ENCODE results near the gene GTF2A2.
A peak's percentile ranks its signal among the peaks of the same experiment; 100 is the strongest.
"Not testable (repeated sequence)": the region's sequence is repeated elsewhere in the genome, so short reads cannot be mapped to it uniquely, and the experiment has no call there.

Gene GTF2A2, protein sequence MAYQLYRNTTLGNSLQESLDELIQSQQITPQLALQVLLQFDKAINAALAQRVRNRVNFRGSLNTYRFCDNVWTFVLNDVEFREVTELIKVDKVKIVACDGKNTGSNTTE

DNA sequence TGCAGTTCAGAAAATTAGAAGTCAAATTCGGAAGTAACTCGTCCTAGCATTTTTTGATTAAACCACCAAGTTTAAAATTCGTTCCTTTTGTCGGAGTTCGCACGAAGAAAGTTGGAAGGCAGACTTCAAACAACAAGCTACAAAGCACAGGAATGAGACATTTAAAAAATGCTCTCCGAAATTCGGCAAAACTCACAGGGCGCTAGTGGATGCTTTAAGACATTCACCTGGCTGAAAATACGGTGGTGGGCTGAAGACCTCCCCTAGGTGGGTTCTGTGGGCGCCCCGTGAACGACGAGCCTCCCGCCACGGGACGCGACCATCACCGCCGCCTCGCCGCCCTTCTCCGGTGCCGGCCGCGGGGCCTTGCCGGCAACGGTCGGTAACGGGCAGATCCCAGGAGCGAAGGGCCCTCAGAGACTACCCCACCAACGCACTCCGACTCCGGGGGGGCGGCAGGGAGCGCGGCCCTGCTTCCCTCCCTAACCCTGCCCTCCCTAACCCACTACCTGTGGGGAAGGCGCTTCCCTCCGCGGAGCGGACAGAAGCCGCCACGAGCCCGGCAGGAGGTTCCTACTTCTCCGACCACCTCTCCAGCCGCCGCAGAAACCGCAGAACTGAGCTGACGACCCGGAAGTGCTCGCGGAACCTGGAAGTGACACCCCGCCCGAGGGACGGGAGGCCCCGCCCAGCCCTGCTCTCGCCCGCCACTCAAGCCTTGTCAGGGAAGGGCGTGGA lies at the start of gene GTF2A2:
Gene GTF2A2 (minus strand): TSS at position 619 of the 738 bp plus-strand sequence. CDS start 5,238 bp downstream, outside the sequence.
- peak; percentile 80 to 90 for DNase-seq (ENCODE audit: low read depth in 1 of 2, low spot score in 1 of 2)

DNA sequence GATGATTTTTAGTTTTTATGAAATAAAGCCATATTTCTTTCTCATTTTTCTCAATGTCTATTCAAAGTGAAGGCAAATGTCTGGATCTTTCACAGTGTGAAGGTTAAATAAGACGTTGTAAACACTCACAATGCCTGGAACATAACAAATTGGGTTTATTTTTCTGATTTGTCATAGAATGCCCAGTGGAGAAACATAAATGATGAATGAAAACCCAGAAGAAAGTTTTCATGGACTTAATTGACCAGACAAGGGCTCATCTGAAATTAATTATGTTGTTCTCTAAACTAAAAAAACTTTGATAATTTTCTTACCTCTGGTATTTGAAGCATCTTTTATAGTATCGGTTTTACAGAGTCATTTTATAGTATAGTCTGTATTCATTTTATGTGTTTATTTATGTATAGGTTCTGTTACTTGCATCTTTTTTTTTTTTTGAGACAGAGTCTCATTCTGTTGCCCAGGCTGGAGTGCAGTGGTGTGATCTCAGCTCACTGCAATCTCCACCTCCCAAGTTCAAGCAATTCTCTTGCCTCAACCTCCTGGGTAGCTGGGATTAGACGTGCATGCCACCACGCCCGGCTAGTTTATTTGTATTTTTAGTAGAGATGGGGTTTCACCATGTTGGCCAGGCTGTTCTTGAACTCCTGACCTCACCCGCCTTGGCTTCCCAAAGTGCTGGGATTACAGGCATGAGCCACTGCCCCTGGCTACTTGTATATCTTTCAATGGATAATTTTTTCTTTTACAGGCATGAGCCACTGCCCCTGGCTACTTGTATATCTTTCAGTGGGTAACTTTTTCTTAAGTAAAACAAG lies 46.9 kb upstream of the GTF2A2 start:
- no peak for DNase-seq (ENCODE audit: low read depth in 1 of 2, low spot score in 1 of 2)

DNA sequence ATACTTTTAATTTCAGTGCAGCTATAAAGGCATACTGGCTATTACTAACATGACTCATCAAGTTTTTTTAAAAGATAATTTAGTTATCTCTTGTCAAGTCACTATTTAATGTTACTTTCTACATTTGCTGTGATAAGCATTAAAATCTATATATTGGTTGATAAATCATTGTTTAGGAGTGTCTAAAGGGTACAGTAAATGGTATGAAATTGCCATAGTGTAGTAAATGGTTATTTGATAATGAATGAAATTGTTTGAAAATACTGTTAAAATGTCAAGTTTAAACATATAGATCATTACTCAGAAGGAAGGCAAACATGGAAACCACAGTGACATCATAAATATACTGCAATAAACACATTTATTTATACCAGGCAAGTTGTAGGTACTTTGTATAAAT lies 45.0 kb upstream of the GTF2A2 start:
- no peak for DNase-seq (ENCODE audit: low read depth in 1 of 2, low spot score in 1 of 2)

DNA sequence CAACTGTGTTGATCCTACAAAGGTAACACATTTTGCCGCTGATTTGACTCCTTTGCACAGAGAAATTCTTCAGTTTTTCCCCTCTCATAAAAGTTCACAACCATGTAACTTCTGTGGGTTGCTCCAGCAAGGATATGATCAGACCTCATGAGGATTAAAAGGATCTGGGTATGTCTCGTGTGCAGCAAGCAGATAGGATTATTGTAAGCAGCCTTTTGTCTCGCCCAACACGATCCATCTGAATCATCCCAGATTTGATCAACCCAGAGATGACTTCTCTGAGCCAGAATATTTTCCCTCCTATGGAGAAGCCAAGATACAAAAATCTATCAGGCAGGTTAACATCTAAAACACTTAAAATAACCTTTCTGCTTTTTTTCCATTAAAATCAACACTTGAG lies 44.6 kb upstream of the GTF2A2 start:
- no peak for DNase-seq (ENCODE audit: low read depth in 1 of 2, low spot score in 1 of 2)

DNA sequence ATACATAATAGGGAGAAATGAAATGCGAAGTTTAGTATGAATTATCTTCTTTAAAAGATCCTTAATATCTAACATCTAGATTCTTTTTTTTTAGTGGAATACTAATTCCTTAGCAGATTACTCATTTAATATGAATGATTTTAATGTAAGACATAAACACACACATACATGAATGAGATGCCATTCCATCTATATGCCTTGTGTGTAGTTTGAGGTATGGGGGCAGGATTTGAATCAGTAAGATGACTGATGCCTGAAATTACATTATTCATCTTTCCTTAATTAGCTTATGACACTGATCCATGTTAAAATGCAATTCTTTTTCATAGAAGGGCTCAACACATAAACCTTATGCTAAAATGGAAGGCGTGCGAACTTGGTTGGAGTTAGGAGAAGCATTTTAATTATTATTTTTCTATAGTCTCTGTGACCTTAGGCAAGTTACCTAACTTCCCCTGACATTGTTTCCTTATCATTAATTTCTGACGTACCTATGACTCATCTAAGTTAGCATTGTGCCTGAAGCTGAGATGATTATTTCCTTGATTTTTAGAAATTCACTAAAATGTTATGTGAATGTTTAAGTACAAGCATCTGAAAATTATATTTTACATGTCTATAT lies 42.6 kb upstream of the GTF2A2 start:
- no peak for DNase-seq (ENCODE audit: low read depth in 1 of 2, low spot score in 1 of 2)

DNA sequence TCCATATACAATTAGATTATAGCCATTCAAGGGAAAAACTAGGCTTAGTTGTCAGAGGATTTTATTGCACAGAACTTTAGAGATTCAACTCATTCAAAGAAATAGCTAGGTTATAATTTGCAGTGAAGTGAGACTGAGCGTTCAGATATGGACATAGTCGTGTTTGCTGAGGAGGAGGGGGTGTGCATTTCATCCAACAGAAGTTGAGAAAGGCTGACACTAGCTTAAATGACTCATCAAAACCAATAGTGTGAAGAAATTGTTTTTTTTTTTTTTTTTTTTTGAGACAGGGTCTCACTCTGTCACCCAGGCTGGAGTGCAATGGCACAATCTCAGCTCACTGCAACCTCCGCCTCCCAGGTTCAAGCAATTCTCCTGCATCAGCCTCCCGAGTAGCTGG lies 40.8 kb upstream of the GTF2A2 start:
- DNase-seq (ENCODE audit: low read depth in 1 of 2, low spot score in 1 of 2): not testable (repeated sequence)

DNA sequence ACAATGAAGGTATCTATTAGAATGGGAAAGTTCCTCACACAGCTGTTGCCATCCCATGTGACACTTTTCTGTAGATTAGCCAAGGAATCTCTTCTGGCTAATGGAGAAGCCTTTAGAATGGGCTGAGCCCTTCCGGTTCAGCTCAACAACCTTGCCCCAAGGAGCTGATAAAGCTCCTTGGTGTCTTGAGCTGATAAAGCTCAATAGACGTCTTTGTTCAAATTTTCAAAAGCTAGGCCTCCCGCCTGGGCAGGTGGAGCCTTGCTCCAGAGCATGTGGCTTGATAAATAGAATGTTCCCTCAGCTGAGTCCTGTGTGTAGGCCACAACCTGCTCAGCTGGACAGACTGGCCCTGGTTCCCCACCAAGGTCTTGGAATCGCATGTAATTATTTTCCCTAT lies 39.0 kb upstream of the GTF2A2 start:
- no peak for DNase-seq (ENCODE audit: low read depth in 1 of 2, low spot score in 1 of 2)

DNA sequence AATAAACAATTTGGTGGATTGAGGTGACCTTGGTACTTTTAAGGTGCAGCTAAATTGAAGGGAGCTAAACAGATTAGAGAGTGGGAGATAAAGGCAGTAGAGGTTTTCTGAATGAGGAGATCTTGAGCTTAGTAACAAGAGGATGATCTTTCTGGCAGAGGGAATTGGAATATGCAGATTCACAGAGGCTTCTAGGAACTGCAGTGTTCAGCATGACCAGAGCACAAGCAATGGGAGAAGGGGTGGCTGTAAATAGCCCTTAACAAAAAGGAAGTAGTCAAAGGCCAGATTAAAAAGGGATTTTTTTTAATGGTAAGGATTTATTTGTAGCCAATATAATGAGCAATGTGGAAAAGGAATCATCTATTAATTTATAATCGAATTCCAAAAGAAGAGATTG lies 37.5 kb upstream of the GTF2A2 start:
- no peak for DNase-seq (ENCODE audit: low read depth in 1 of 2, low spot score in 1 of 2)

DNA sequence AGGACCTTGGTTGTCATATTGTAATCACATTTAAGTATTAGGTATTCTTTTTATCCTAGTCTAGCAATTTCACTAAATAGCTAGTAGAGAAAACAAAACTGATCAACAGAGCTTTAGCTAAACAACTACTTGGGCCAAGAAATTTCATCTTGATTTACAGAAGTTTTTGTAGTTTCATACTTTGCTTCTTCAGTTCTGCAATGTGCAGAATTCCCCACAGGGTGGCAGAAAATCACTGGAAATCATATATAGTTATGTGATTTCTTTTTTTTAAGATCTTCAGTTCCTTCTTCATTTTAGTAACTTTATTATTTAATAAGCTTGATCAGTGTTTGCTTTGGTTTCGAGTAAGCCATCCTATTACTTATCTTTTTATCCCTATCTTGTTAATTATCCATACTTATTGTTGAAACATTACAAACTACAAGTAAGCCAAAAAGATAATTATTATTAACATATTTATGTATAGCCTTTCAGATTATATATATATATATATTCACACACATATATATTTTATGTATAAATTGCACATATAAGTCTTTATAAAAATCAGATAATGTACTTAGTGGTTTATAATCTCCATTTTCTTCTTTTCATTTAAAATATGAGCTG lies 34.0 kb upstream of the GTF2A2 start:
- DNase-seq (ENCODE audit: low read depth in 1 of 2, low spot score in 1 of 2): peak in 1 of 2 donors; percentile 26

DNA sequence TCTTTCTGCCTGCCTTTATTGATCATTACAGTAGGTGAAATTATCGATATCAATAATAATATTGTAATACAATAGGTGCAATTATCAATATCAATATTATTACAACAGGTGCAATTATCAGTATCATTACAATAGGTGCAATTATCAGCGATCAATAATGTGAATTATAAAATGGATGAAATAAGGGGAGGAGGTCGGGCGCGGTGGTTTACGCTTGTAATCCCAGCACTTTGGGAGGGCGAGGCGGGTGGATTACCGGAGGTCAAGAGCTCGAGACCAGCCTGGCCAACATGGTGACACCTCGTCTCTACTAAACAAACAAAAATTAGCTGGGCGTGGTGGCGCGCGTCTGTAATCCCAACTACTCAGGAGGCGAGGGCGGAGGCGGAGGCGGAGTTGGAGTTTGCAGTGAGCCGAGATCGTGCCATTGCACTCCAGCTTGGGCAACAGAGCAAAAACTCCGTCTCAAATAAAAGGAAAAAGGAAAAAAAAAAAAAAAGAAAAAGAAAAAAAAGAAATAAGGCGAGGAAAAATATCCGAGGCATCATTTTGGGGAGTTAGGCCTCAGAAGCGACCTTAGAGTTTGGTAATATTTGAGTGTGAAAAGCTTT lies 32.4 kb upstream of the GTF2A2 start:
- peak; percentile 7 to 46 for DNase-seq (ENCODE audit: low read depth in 1 of 2, low spot score in 1 of 2)

DNA sequence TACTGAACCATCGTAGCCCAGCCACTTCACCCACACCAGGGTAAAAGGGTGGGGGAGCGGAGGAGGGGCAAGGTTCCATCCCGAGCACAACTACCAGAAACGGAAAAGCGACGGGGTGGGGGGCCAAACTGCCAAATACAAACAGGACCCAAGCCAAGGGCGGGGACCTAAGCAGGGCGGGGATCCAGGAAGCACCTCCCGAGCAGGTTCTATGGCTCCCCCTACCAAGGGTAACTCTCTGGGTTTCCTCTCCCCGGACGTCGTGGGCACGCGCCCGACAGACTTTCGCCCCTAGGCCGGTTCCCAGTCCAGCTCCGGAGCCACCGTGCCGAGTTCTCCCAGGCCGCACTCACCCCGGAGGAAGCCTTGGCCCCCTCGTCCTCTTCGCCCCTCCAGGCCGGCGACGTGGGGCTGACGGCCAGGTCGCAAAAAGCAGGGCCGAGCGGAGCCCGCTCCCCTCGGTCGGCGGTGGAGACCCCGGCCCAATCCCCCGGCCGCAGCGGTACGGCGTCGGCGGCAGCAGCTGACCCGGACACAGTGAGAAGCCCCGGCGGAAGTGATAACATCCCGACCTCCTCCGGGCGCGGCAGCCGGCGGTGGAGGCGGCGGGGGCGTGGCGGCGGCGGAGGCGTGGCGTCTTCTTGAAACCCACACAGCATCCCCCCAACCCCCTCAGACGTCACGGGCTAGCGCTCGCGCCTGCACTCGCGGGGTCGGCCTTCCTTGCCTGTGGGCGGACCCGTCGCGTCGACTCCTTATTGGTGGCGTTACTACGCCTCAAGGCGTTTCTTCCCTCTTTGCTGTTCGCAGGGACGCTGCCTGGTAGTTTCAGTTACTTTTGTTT lies 31.7 kb upstream of the GTF2A2 start, which contains the start of gene BNIP2:
Gene BNIP2 (minus strand): TSS at position 539 of the 844 bp plus-strand sequence. CDS start 6,863 bp downstream, outside the sequence.
- DNase-seq (ENCODE audit: low read depth in 1 of 2, low spot score in 1 of 2): peak; percentile 92 to 96

DNA sequence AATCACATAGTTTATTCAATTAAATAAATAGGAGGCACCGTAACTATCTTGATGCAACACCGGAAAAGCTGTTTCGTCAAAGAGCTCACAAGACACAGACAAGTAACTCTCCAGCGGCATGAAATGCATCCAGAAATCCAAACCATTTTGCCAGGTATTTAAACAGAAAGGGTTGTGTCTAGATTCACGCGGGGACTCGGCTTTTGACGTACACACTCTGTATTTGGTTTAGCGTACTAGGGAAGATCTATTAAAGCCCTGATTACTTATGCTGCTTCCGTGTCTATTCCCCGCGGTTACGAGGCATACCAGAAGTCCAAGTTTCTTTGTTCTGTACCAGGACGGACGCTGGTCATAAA lies 31.1 kb upstream of the GTF2A2 start:
- peak in 1 of 2 donors; percentile 3 for DNase-seq (ENCODE audit: low read depth in 1 of 2, low spot score in 1 of 2)

DNA sequence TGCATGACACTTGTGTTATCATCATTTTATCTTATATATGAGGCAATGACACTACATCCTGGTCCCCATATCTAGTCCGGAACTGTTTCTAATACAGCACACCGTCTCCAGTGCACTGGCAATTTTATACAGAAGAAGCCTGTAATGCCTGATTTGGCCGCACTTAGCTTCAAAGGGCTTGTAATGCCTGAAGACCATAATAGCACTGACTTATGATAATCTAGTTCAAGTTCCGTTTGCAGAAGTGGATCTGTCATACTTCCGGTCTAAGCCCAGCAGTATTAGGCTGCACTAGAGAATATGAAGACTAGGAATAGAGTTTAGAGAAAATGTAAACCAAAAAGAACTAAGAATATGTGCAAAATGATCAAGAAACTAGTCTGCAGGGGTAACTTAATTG lies 30.5 kb upstream of the GTF2A2 start:
- peak in 1 of 2 donors; percentile 7 for DNase-seq (ENCODE audit: low read depth in 1 of 2, low spot score in 1 of 2)

DNA sequence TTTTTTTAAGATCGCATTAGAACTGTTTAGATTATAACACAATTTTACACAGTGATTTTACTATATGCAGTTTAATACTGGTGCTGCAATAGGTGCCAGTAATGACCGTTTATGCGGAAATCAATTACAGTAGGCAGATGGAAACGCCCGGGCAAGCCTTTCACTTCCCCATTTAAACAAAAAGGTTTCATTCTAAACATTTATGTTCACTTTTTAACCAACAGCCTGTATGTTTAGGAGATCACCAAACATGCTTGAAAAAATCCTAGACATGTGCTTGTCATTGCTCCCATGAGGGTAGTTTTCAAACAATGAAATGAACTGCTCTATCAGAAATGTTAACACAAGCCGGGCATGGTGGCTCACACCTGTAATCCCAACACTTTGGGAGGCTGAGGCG lies 29.1 kb upstream of the GTF2A2 start:
- no peak for DNase-seq (ENCODE audit: low read depth in 1 of 2, low spot score in 1 of 2)

DNA sequence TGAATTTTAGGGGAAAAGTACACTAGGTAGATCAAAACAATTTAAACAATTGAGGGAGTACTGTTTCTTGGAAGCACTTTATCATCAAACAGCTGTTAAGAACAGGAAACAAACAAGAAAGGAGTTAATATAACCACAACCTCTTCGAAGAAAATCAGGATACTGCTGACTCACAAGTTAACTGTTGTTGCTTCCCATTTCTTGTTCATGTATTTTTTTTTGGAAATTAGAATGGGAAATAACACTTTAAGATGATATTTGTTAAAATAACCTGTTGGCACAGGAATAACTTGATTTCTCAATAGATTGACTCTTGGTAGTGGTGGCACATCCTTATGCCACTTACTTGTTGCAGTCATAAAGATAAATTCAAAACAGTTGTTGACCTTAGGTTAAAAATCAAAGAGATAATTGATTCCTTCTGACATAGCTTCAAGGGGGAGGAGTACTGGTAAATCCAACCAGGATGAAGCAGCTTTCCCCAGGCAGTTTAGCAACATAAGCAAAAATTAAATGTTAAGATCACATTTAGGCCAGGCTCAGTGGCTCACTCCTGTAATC lies 28.5 kb upstream of the GTF2A2 start:
- no peak for DNase-seq (ENCODE audit: low read depth in 1 of 2, low spot score in 1 of 2)

DNA sequence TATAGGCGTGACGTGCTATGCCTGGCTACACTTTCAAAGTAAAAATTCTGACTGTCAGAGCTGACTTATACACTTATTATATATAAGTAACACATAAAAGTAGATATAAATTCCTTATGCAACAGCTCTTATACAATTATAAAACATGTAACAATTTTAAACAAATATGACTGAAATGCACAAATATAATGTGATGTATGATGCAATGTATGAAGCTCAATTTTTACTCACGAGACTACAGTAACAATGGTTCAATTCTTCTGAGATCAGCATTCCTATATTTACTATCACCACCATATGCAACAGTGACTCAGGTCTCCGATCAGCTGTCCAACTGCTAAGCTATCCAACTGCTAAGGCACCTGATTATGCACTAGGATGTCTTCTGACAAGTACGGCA lies 23.6 kb upstream of the GTF2A2 start:
- DNase-seq (ENCODE audit: low read depth in 1 of 2, low spot score in 1 of 2): no peak

DNA sequence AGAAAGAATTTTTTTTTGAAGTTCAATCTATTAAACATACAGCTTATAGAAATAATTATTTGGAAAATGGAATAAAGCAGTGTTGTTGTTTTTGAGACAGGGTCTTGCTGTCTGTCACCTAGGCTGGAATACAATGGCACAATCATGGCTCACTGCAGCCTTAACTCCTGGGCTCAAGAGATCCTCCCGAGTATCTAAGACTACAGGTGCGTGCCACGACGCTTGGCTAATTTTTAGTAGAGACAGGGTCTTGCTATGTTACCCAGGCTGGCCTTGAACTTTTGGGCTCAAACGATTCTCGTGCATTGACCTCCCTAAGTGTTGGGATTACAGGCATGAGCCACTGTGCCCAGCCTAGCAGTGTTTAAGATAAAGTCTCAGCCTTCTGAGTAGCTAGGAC lies 23.0 kb upstream of the GTF2A2 start:
- no peak for DNase-seq (ENCODE audit: low read depth in 1 of 2, low spot score in 1 of 2)

DNA sequence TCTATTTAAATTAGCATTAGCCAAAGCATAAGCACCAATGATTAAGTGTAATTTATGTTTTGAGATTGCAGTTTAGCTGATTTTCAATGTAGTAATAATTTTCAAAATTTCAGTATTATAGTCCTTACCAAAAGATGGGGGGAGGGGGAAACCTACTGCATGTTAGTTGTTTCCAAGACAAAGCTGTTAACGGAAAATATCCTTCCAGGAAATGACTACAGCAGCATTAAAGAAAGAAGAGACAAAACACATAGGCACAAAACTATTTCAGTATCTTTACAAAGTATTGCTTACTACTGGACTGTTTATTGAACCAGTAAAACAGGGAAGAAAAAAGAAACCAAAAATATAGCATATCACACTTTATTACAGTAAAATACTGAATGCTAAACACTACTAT lies 21.3 kb upstream of the GTF2A2 start:
- DNase-seq (ENCODE audit: low read depth in 1 of 2, low spot score in 1 of 2): no peak

DNA sequence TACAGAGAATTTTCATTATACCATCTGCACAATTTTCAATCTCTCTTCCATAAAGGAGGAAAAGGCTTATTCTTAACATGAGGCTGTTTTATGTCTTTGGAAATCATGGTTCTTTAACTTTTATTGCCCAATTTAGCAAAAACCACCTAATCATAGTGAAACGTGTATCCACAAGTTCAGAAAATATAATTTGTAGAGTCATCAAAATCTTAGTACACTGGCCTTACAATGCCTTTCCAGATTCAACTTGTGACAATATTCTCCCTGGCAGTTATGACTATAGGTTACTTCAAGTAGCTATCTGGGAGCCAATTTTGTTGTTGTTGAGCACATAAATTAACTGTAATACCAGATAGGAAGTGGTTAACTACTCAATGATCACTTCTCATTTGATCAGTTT lies 20.9 kb upstream of the GTF2A2 start:
- DNase-seq (ENCODE audit: low read depth in 1 of 2, low spot score in 1 of 2): no peak

DNA sequence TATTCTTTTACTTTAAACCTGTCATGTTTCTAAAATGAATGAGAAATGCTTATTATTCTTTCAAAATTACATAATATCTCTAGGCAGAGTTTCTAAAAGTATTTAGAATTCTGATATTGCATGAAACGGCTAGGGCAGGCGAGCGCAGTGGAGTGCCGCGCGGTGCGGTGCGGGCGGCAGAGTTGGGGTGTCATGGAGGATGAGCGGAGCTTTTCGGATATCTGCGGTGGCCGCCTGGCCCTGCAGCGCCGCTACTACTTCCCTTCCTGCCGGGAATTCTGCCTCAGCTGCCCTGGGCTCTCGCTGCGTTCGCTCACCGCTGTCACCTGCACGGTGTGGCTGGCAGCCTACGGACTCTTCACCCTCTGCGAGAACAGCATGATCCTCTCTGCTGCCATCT lies 19.2 kb upstream of the GTF2A2 start:
- no peak for DNase-seq (ENCODE audit: low read depth in 1 of 2, low spot score in 1 of 2)

Measured in activated CD4-positive, alpha-beta T cell treated with anti-CD3 and anti-CD28 coated beads, Interleukin-2, amount 50 U/mL, for 24 hours (primary cell).